ENCODE measurements around the gene MSGN1.

- TF ChIP-seq CTCF (IDR thresholded peaks at IDR 0.05; ENCODE audit: low read depth, low read length), result no peak
- TF ChIP-seq EZH2phosphoT487 (IDR thresholded peaks at IDR 0.05; ENCODE audit: low read depth), result no peak
Observed at GRCh38 chr2:17799301-17800120, 16.7 kb upstream of the MSGN1 start.
